Measurements from ENCODE around the gene CHMP4A. TPM values are rescaled to one million over a fixed set of nuclear protein-coding genes. Genes with fewer than 3 reads are reported as not detected.
A peak's percentile ranks its signal among the peaks of the same experiment; 100 is the strongest.

CHMP4A gene
- total RNA-seq, result 58.7 TPM
- long read RNA-seq, transcript CHMP4A-201 (6 exons, 1,393 nt), result major isoform, 76 of 89 reads
- long read RNA-seq, partial matches to known transcripts, result 3 of 89 reads
- long read RNA-seq, other reads (novel, unspliced or antisense), result 10 of 89 reads

- peak; percentile 98 for DNase-seq (ENCODE audit: low spot score)
Measured at GRCh38 chr14:24212924-24213865, at the start of gene CHMP4A. Gene CHMP4A (minus strand): TSS chr14:24213488. CDS start chr14:24213439, 49 bp downstream.

- no peak for DNase-seq (ENCODE audit: low spot score)
Measured at GRCh38 chr14:24261969-24262327, 48.7 kb upstream of the CHMP4A start.

- DNase-seq (ENCODE audit: low spot score), result no peak
Measured at GRCh38 chr14:24261256-24261968, 48.1 kb upstream of the CHMP4A start.

- no peak for DNase-seq (ENCODE audit: low spot score)
Measured at GRCh38 chr14:24260780-24261157, 47.5 kb upstream of the CHMP4A start.

- no peak for DNase-seq (ENCODE audit: low spot score)
Measured at GRCh38 chr14:24260026-24260779, 46.9 kb upstream of the CHMP4A start.

- no peak for DNase-seq (ENCODE audit: low spot score)
Measured at GRCh38 chr14:24259282-24260025, 46.2 kb upstream of the CHMP4A start.

GRCh38 chr14:24258548-24259265, 45.4 kb upstream of the CHMP4A start:
- DNase-seq (ENCODE audit: low spot score), result no peak

- no peak for DNase-seq (ENCODE audit: low spot score)
Measured at GRCh38 chr14:24258119-24258518, 44.8 kb upstream of the CHMP4A start.

GRCh38 chr14:24256960-24257359, 43.7 kb upstream of the CHMP4A start:
- no peak for DNase-seq (ENCODE audit: low spot score)

GRCh38 chr14:24255931-24256711, 42.8 kb upstream of the CHMP4A start:
- DNase-seq (ENCODE audit: low spot score), result no peak

- DNase-seq (ENCODE audit: low spot score), result no peak
Measured at GRCh38 chr14:24255438-24255837, 42.1 kb upstream of the CHMP4A start.

GRCh38 chr14:24254630-24255392, 41.5 kb upstream of the CHMP4A start:
- DNase-seq (ENCODE audit: low spot score), result no peak

GRCh38 chr14:24253936-24254335, 40.6 kb upstream of the CHMP4A start:
- DNase-seq (ENCODE audit: low spot score), result no peak

GRCh38 chr14:24252289-24253124, 39.2 kb upstream of the CHMP4A start:
- peak; percentile 55 for DNase-seq (ENCODE audit: low spot score)

GRCh38 chr14:24251880-24252288, 38.6 kb upstream of the CHMP4A start:
- peak; percentile 53 for DNase-seq (ENCODE audit: low spot score)

- DNase-seq (ENCODE audit: low spot score), result peak; percentile 82
Measured at GRCh38 chr14:24250354-24250753, 37.1 kb upstream of the CHMP4A start.

- peak; percentile 51 for DNase-seq (ENCODE audit: low spot score)
Measured at GRCh38 chr14:24249230-24250021, 36.1 kb upstream of the CHMP4A start.

All from mesenteric fat pad (tissue), 1 donor.